Uterus (tissue), 2 donors: ENCODE measurements around the gene PI4K2B.

ENCODE experiments used
- CTCF ChIP-seq, 4 experiments: fragments of 200-600 bp in 2 of 4; fragments of 450-650 bp in 2 of 4; sonication (generic) in 2 of 4; IDR thresholded peaks; one replicate each; pipeline ENCODE4 v1.5.1; 2016 to 2019; ENCODE audit warnings: antibody characterized with exemption in 4 of 4, mild to moderate bottlenecking in 2 of 4, moderate library complexity in 1 of 4
- POLR2A ChIP-seq, 2 donors: fragments of 450-650 bp; IDR thresholded peaks; one replicate each; pipeline ENCODE4 v1.6.1; 2016; ENCODE audit warnings: antibody characterized with exemption in 2 of 2, mild to moderate bottlenecking in 1 of 2, moderate library complexity in 1 of 2

GRCh38 chr4:25312496-25313200 is 78.8 kb downstream of the PI4K2B start, which contains the start of gene ZCCHC4:
- TF ChIP-seq POLR2A (IDR thresholded peaks at IDR 0.05) (no peak), CTCF (IDR thresholded peaks at IDR 0.05) (peak; percentile 93 to 99 (median 95))
